Fibroblast of lung (primary cell): ENCODE data around the gene HHAT. TPM values are rescaled to one million over a fixed set of nuclear protein-coding genes. Genes with fewer than 3 reads are reported as not detected.
A peak's percentile ranks its signal among the peaks of the same experiment; 100 is the strongest.

Experiments
- DNase-seq, 2 donors: peaks; one replicate each; pipeline versions ENCODE4 v3.0.0 to v3.0.0-alpha.2; 2010; ENCODE audit warnings: low read depth in 2 of 2
- H2AFZ ChIP-seq: 2 replicates; pipeline ENCODE4 v1.5.1; 2012; ENCODE audit warnings: low read length, control low read depth, inconsistent platforms
- H3K27ac ChIP-seq: 2 replicates; pipeline ENCODE4 v1.5.1; 2011; ENCODE audit warnings: low read length, control low read depth; ENCODE audit not compliant: insufficient read depth
- H3K27me3 ChIP-seq: 2 replicates; pipeline ENCODE4 v1.5.1; 2011; ENCODE audit warnings: mild to moderate bottlenecking, low read length; ENCODE audit not compliant: control insufficient read depth, insufficient read depth
- H3K36me3 ChIP-seq: 2 replicates; pipeline ENCODE4 v1.5.1; 2011; ENCODE audit warnings: low read length; ENCODE audit not compliant: control insufficient read depth, insufficient read depth
- H3K4me1 ChIP-seq: 2 replicates; pipeline ENCODE4 v1.5.1; 2011; ENCODE audit warnings: low read length; ENCODE audit not compliant: control insufficient read depth, insufficient read depth; ENCODE audit errors: extremely low read depth
- H3K4me2 ChIP-seq: 2 replicates; pipeline ENCODE4 v1.5.1; 2011; ENCODE audit warnings: low read length, control low read depth; ENCODE audit not compliant: insufficient read depth; ENCODE audit errors: extremely low read depth
- H3K4me3 ChIP-seq, 4 experiments: fragments of 200-600 bp in 1 of 4; sonication (generic) in 1 of 4; replicated peaks in 1 of 4; 2 replicates each; pipeline ENCODE4 v1.5.1; 2011 to 2016; ENCODE audit warnings: low read length in 4 of 4, low read depth in 3 of 4, mild to moderate bottlenecking in 3 of 4, control low read depth in 2 of 4, inconsistent platforms in 1 of 4, mixed read lengths in 1 of 4; ENCODE audit not compliant: insufficient read depth in 1 of 4; ENCODE audit errors: control extremely low read depth in 1 of 4
- H3K79me2 ChIP-seq: 2 replicates; pipeline ENCODE4 v1.5.1; 2012; ENCODE audit warnings: mild to moderate bottlenecking, low read length, inconsistent platforms; ENCODE audit not compliant: control insufficient read depth, insufficient read depth
- H3K9ac ChIP-seq: 2 replicates; pipeline ENCODE4 v1.5.1; 2011; ENCODE audit warnings: mild to moderate bottlenecking, low read length, control low read depth; ENCODE audit not compliant: insufficient read depth
- H3K9me3 ChIP-seq: 2 replicates; pipeline ENCODE4 v1.5.1; 2012; ENCODE audit warnings: low read depth, low read length; ENCODE audit not compliant: control insufficient read depth, insufficient read depth
- H4K20me1 ChIP-seq: 2 replicates; pipeline ENCODE4 v1.5.1; 2011; ENCODE audit warnings: low read length; ENCODE audit not compliant: control insufficient read depth, insufficient read depth; ENCODE audit errors: extremely low read depth
- EZH2 ChIP-seq: IDR thresholded peaks from 2 replicates; pipeline ENCODE4 v1.5.1; 2012; ENCODE audit warnings: low read length, control low read depth, mild to moderate bottlenecking; ENCODE audit errors: missing control alignments
- polyA plus RNA-seq, 2 donors: library from polyadenylated mRNA; depleted of rRNA in 1 of 2; stranded (reverse) in 1 of 2; unstranded in 1 of 2; fragments of >200 nt; gene quantifications; 2 replicates each; pipeline ENCODE4 v1.2.1, GENCODE V29; 2011 to 2012; ENCODE audit warnings: missing spikeins in 1 of 2
- total RNA-seq: library from RNA; depleted of rRNA; stranded (reverse); fragments of >200 nt; gene quantifications from 2 replicates; pipeline ENCODE4 v1.2.1, GENCODE V29; 2014
- TF ChIP-seq, protein P1 (sequence below), 2 donors: IDR thresholded peaks in 1 of 2; conservative IDR thresholded peaks in 1 of 2; 1 replicate in 1 of 2; 2 replicates in 1 of 2; pipeline ENCODE4 v1.5.1; 2011 to 2012; ENCODE audit warnings: low read length in 2 of 2, control low read depth in 1 of 2, inconsistent platforms in 1 of 2, low read depth in 1 of 2, mild to moderate bottlenecking in 1 of 2

The HHAT gene
- total and polyA plus RNA-seq, 2 donors (not counting 1 experiment from before 2014, with no cell fraction given): 3.6 to 4.8 TPM

DNA sequence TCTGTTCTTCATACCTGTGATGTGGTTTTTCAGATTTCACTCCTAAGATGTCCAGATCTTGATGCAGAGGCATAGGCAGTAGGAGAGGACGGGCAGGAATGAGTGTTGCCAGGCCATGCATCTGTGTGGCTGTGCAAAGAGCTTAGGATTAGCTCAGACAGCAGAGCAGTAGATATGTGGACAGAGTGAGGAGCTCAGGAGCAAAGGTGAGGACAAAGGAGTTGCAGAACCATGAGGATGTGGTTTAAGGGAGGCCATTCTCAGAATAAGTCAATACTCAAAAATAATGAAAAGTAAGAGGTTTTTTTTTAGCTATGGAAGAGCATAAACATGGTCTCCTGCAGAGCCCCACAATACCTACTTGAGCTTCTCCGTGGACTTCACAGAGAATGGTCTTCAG is 158.3 kb downstream of the HHAT start:
- no peak for DNase-seq
- Histone ChIP-seq H3K9ac (no peak overlapping the region), H3K4me2 (no peak overlapping the region), H2AFZ (no peak overlapping the region), H3K27ac (no peak overlapping the region), H4K20me1 (no peaks in the 10 kb centered on the region), H3K4me3 (no peak overlapping the region), H3K36me3 (no peaks in the 10 kb centered on the region), H3K4me1 (no peaks in the 10 kb centered on the region), H3K9me3 (no peaks in the 10 kb centered on the region), H3K79me2 (no peaks in the 10 kb centered on the region), H3K27me3 (no peaks in the 10 kb centered on the region)
- TF ChIP-seq, protein P1, sequence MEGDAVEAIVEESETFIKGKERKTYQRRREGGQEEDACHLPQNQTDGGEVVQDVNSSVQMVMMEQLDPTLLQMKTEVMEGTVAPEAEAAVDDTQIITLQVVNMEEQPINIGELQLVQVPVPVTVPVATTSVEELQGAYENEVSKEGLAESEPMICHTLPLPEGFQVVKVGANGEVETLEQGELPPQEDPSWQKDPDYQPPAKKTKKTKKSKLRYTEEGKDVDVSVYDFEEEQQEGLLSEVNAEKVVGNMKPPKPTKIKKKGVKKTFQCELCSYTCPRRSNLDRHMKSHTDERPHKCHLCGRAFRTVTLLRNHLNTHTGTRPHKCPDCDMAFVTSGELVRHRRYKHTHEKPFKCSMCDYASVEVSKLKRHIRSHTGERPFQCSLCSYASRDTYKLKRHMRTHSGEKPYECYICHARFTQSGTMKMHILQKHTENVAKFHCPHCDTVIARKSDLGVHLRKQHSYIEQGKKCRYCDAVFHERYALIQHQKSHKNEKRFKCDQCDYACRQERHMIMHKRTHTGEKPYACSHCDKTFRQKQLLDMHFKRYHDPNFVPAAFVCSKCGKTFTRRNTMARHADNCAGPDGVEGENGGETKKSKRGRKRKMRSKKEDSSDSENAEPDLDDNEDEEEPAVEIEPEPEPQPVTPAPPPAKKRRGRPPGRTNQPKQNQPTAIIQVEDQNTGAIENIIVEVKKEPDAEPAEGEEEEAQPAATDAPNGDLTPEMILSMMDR (conservative IDR thresholded peaks at IDR 0.05 in 1 of 2, IDR thresholded peaks at IDR 0.05 in 1 of 2; ENCODE audit: low read depth in 1 of 2, low read length in 2 of 2): no peak
- no peak for TF ChIP-seq EZH2

DNA sequence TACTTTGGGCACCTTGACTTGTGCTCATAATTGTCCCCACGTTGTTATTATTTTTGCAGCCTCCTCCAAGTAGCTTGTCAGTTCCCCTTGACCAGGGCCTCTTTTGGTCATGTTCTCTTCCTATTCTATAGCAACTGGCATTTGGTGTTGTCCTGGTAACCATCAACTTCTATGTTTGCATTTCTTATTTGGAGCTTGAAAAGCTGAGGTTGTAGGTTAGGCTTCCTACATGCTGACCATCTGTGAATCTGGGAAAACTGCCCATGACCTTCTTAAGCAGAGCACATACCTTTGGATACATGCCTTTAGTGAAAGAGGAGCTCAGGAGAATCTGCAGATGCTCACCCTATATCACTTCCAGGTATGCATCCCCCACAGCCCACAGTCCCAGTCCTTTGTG is 160.8 kb downstream of the HHAT start:
- no peak overlapping the region for H3K4me2 ChIP-seq
- no peaks in the 10 kb centered on the region for H3K79me2 ChIP-seq
- TF ChIP-seq, protein P1 (conservative IDR thresholded peaks at IDR 0.05 in 1 of 2, IDR thresholded peaks at IDR 0.05 in 1 of 2; ENCODE audit: low read depth in 1 of 2, low read length in 2 of 2): no peak
- no peak for TF ChIP-seq EZH2
- H3K36me3 ChIP-seq: no peaks in the 10 kb centered on the region
- H3K4me1 ChIP-seq: no peaks in the 10 kb centered on the region
- H2AFZ ChIP-seq: no peak overlapping the region
- DNase-seq: peak in 1 of 2 donors; percentile 37
- no peaks in the 10 kb centered on the region for H3K9me3 ChIP-seq
- no peak overlapping the region for H3K9ac ChIP-seq
- H4K20me1 ChIP-seq: no peaks in the 10 kb centered on the region
- H3K27me3 ChIP-seq: no peaks in the 10 kb centered on the region
- no peak overlapping the region for H3K4me3 ChIP-seq
- H3K27ac ChIP-seq: no peak overlapping the region

DNA sequence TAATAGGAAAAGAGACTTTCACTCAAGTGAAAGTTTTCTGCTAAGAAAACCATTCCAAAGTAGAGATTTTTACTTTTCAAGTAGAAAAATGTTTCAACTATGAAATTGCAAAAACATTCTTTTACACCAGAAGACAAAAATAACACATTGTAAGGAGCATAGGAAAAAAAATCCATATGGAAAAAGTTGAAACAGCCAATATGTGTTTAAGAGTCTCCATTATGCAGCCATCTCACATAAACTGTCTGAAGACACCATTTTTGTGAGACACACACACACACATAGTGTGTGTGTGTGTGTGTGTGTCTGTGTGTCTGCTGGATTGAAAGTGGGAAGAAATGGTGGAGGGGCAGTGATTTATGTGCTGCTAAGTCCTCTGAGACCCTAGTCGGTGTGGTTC is 162.1 kb downstream of the HHAT start:
- no peak overlapping the region for H3K9ac ChIP-seq

More for the DNA sequence above, 162.1 kb downstream of the HHAT start:
- Histone ChIP-seq H3K4me2 (no peak overlapping the region), H3K27me3 (no peaks in the 10 kb centered on the region), H3K4me3 (no peak overlapping the region), H3K79me2 (no peaks in the 10 kb centered on the region), H3K27ac (no peak overlapping the region), H3K36me3 (no peaks in the 10 kb centered on the region), H3K4me1 (no peaks in the 10 kb centered on the region), H4K20me1 (no peaks in the 10 kb centered on the region), H2AFZ (no peak overlapping the region), H3K9me3 (no peaks in the 10 kb centered on the region)
- DNase-seq: no peak
- TF ChIP-seq, protein P1 (conservative IDR thresholded peaks at IDR 0.05 in 1 of 2, IDR thresholded peaks at IDR 0.05 in 1 of 2; ENCODE audit: low read depth in 1 of 2, low read length in 2 of 2): no peak
- TF ChIP-seq EZH2: no peak
